DOHH2 (cell line): ENCODE measurements around the gene COL5A3.
"Not testable (repeated sequence)": the region's sequence is repeated elsewhere in the genome, so short reads cannot be mapped to it uniquely, and the experiment has no call there.

Source experiments
- H3F3A ChIP-seq: fragments of 200-600 bp; sonication (generic), shearing (Covaris generic); 2 replicates; pipeline ENCODE4 v1.6.0; 2016; ENCODE audit warnings: antibody characterized with exemption, mild to moderate bottlenecking; ENCODE audit not compliant: control insufficient read depth, insufficient read depth
- H3K27ac ChIP-seq: fragments of 200-600 bp; sonication (generic); 2 replicates; pipeline ENCODE4 v1.5.1; 2014; ENCODE audit warnings: low read depth, mild to moderate bottlenecking, low read length, moderate library complexity
- H3K27me3 ChIP-seq: fragments of 200-600 bp; sonication (generic); 2 replicates; pipeline ENCODE4 v1.6.1; 2014; ENCODE audit warnings: mild to moderate bottlenecking, low read length, mixed read lengths; ENCODE audit not compliant: control insufficient read depth
- H3K36me3 ChIP-seq: fragments of 200-600 bp; sonication (generic); 2 replicates; pipeline ENCODE4 v1.6.1; 2014; ENCODE audit warnings: mild to moderate bottlenecking, low read length, moderate library complexity, mixed read lengths; ENCODE audit not compliant: control insufficient read depth
- H3K4me1 ChIP-seq: fragments of 200-600 bp; sonication (generic); 2 replicates; pipeline ENCODE4 v1.6.1; 2014; ENCODE audit warnings: mild to moderate bottlenecking, low read length, mixed read lengths; ENCODE audit not compliant: control insufficient read depth
- H3K4me2 ChIP-seq: fragments of 200-600 bp; sonication (generic); 2 replicates; pipeline ENCODE4 v1.6.0; 2014; ENCODE audit warnings: mild to moderate bottlenecking, low read length, moderate library complexity
- H3K4me3 ChIP-seq: fragments of 200-600 bp; sonication (generic); 2 replicates; pipeline ENCODE4 v1.5.1; 2014; ENCODE audit warnings: mild to moderate bottlenecking, low read length, mixed read lengths
- H3K79me2 ChIP-seq: fragments of 200-600 bp; sonication (generic); 2 replicates; pipeline ENCODE4 v1.6.1; 2014; ENCODE audit warnings: mild to moderate bottlenecking, low read length, mixed read lengths; ENCODE audit not compliant: control insufficient read depth
- H3K9me2 ChIP-seq: fragments of 200-600 bp; sonication (generic); replicated peaks from 2 replicates; pipeline ENCODE4 v1.6.1; 2014; ENCODE audit warnings: mild to moderate bottlenecking, low read length, mixed read lengths; ENCODE audit not compliant: control insufficient read depth
- H3K9me3 ChIP-seq: fragments of 200-600 bp; sonication (generic); 2 replicates; pipeline ENCODE4 v1.6.1; 2014; ENCODE audit warnings: antibody characterized with exemption, low read length, mixed read lengths; ENCODE audit not compliant: control insufficient read depth, insufficient read depth
- H4K20me1 ChIP-seq: fragments of 200-600 bp; sonication (generic); 2 replicates; pipeline ENCODE4 v1.6.0; 2014; ENCODE audit warnings: low read depth, mild to moderate bottlenecking, antibody characterized with exemption, low read length, moderate library complexity; ENCODE audit not compliant: control insufficient read depth, insufficient read depth
- CTCF ChIP-seq: fragments of 200-600 bp; sonication (generic); IDR thresholded peaks from one replicate; pipeline ENCODE4 v1.5.1; 2014; ENCODE audit warnings: antibody characterized with exemption, mild to moderate bottlenecking, low read depth, low read length; ENCODE audit not compliant: poor library complexity, severe bottlenecking
- EZH2phosphoT487 ChIP-seq: fragments of 200-600 bp; sonication (generic); IDR thresholded peaks from 2 replicates; pipeline ENCODE4 v1.6.1; 2017; ENCODE audit warnings: borderline replicate concordance, mild to moderate bottlenecking, antibody characterized with exemption, low read length, moderate library complexity, mixed read lengths

The COL5A3 gene

DNA sequence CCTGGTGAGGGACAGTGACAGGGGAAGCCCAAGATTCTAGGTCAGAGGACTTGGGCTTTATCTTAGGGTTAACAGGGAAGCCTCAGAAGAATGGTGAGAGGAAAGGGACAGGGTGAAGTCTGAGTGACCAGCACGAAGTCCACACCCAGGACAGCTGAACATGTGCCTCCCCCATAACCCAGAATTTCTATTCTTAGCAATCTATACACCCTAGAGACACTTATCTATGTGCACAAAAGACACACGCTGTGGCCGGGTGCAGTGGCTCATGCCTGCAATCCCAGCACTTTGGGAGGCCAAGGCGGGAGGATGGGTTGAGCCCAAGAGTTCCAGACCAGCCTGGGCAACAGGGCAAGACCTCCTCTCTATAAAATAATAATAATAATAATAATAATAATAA is 62.9 kb downstream of the COL5A3 start:
- Histone ChIP-seq H4K20me1 (no peaks in the 10 kb centered on the region), H3F3A (no peaks in the 10 kb centered on the region), H3K4me3 (no peak overlapping the region), H3K4me1 (no peaks in the 10 kb centered on the region), H3K27ac (no peak overlapping the region), H3K36me3 (no peaks in the 10 kb centered on the region), H3K79me2 (no peaks in the 10 kb centered on the region), H3K4me2 (no peak overlapping the region), H3K27me3 (no peaks in the 10 kb centered on the region; the same call in 1 of the 2 replicates), H3K9me3 (no peaks in the 10 kb centered on the region), H3K9me2 (no peaks in the 10 kb centered on the region)
- TF ChIP-seq CTCF (no peak), EZH2phosphoT487 (no peak)

GRCh38 chr19:9946528-9947125 is 63.7 kb downstream of the COL5A3 start:
- not testable (repeated sequence) for H3K27ac ChIP-seq, H3K79me2 ChIP-seq, H3K27me3 ChIP-seq, H4K20me1 ChIP-seq, H3K4me2 ChIP-seq, H3K9me2 ChIP-seq, H3K4me3 ChIP-seq, H3F3A ChIP-seq, H3K9me3 ChIP-seq, H3K36me3 ChIP-seq, H3K4me1 ChIP-seq

- Histone ChIP-seq H3K36me3 (no peaks in the 10 kb centered on the region), H3K9me2 (no peaks in the 10 kb centered on the region), H3K4me1 (no peaks in the 10 kb centered on the region), H4K20me1 (no peaks in the 10 kb centered on the region), H3K9me3 (no peaks in the 10 kb centered on the region; the same call in 1 of the 2 replicates), H3K79me2 (no peaks in the 10 kb centered on the region), H3K27ac (no peak overlapping the region), H3F3A (no peaks in the 10 kb centered on the region), H3K27me3 (peaks cover 3% of the 10 kb centered on the region), H3K4me3 (no peak overlapping the region), H3K4me2 (no peak overlapping the region)
- TF ChIP-seq EZH2phosphoT487 (no peak), CTCF (no peak)
Measured at GRCh38 chr19:9945319-9945966, 64.9 kb downstream of the COL5A3 start.

DNA sequence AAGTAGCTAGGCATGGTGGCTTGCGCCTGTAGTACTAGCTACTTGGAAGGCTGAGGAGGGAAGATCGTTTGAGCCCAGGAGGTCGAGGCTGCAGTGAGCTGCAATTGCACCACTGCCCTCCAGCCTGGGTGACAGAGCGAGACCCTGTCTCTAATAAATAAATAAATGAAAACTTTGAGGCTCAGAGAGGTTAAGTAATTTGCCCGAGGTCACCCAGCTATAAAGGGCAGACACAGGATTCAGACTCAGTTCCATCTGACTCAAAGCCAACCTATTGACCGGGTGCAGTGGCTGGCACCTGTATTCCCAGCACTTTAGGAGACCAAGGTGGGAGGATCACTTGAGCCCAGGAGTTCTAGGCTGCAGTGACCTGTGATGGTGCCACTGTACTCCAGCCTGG is 66.6 kb downstream of the COL5A3 start:
- Histone ChIP-seq H3K4me2 (no peak overlapping the region), H3K9me3 (no peaks in the 10 kb centered on the region; the same call in 1 of the 2 replicates)
- TF ChIP-seq EZH2phosphoT487 (no peak), CTCF (no peak)

More for the DNA sequence above, 66.6 kb downstream of the COL5A3 start:
- Histone ChIP-seq H3K4me3 (no peak overlapping the region), H4K20me1 (no peaks in the 10 kb centered on the region), H3K36me3 (no peaks in the 10 kb centered on the region), H3K79me2 (no peaks in the 10 kb centered on the region), H3K4me1 (no peaks in the 10 kb centered on the region), H3F3A (no peaks in the 10 kb centered on the region), H3K9me2 (no peaks in the 10 kb centered on the region), H3K27me3 (peaks cover 3% of the 10 kb centered on the region), H3K27ac (no peak overlapping the region)
